K562 (cell line): ENCODE results near the gene LAMTOR4. TPM values are rescaled to one million over a fixed set of nuclear protein-coding genes. Genes with fewer than 3 reads are reported as not detected.

Experiments used
- BACH1 ChIP-seq: fragments of 200-800 bp; sonication (Bioruptor generic); IDR thresholded peaks from 2 replicates; pipeline ENCODE4 v1.6.1; 2016; ENCODE audit warnings: missing genetic modification characterization, missing compliant biosample characterization
- CHD1 ChIP-seq: fragments of 200-600 bp; sonication (generic); IDR thresholded peaks from one replicate; pipeline ENCODE4 v1.6.1; 2012; ENCODE audit warnings: mild to moderate bottlenecking, moderate library complexity, low read length, inconsistent platforms
- FOXK2 ChIP-seq, 2 experiments: fragments of 450-650 bp; IDR thresholded peaks in 1 of 2; conservative IDR thresholded peaks in 1 of 2; 2 replicates each; pipeline ENCODE4 v1.6.1; 2016; ENCODE audit warnings: low read depth in 2 of 2, mild to moderate bottlenecking in 1 of 2
- GABPB1 ChIP-seq: sonication (generic); formaldehyde crosslinking; IDR thresholded peaks from 2 replicates; pipeline ENCODE4 v1.8.0; 2022; ENCODE audit warnings: mild to moderate bottlenecking, missing genetic modification reagents
- GTF2F1 ChIP-seq: IDR thresholded peaks from 2 replicates; pipeline ENCODE4 v1.6.1; 2011; ENCODE audit warnings: low read depth, low read length, improper control_type of control experiment
- HSF4 ChIP-seq: fragments of 250-450 bp; sonication (Bioruptor Pico); IDR thresholded peaks from 2 replicates; pipeline ENCODE4 v2.1.2; 2022; ENCODE audit warnings: mild to moderate bottlenecking, moderate library complexity, borderline replicate concordance
- KDM4B ChIP-seq, 2 experiments: fragments of 450-650 bp in 1 of 2; sonication (generic) in 1 of 2; IDR thresholded peaks; 2 replicates each; pipeline ENCODE4 v1.6.1; 2016 to 2017; ENCODE audit warnings: borderline replicate concordance in 2 of 2, antibody characterized with exemption in 1 of 2, low read depth in 1 of 2, mild to moderate bottlenecking in 1 of 2
- KLF10 ChIP-seq: fragments of 250-450 bp; sonication (Bioruptor Pico); IDR thresholded peaks from 2 replicates; pipeline ENCODE4 v1.6.1; 2021; ENCODE audit warnings: matching md5 sums
- MTA1 ChIP-seq: fragments of 450-650 bp; IDR thresholded peaks from 2 replicates; pipeline ENCODE4 v1.6.1; 2017; ENCODE audit warnings: borderline replicate concordance
- MTA3 ChIP-seq: fragments of 450-650 bp; formaldehyde crosslinking; IDR thresholded peaks from 2 replicates; pipeline ENCODE4 v1.6.1; 2017; ENCODE audit warnings: mild to moderate bottlenecking, borderline replicate concordance
- MTF1 ChIP-seq: fragments of 250-450 bp; sonication (Bioruptor Pico); IDR thresholded peaks from 2 replicates; pipeline ENCODE4 v1.9.0; 2021; ENCODE audit warnings: moderate library complexity, mild to moderate bottlenecking, inconsistent platforms, borderline replicate concordance
- NBN ChIP-seq: fragments of 450-650 bp; IDR thresholded peaks from 2 replicates; pipeline ENCODE4 v1.6.1; 2016; ENCODE audit warnings: low read depth, mild to moderate bottlenecking
- PCBP1 ChIP-seq: fragments of 200-400 bp; formaldehyde crosslinking; IDR thresholded peaks from 2 replicates; pipeline ENCODE4 v1.6.1; 2018; ENCODE audit warnings: mild to moderate bottlenecking, low read depth, low read length; ENCODE audit not compliant: poor library complexity, severe bottlenecking
- PHF20 ChIP-seq: fragments of 450-650 bp; IDR thresholded peaks from 2 replicates; pipeline ENCODE4 v1.6.1; 2018; ENCODE audit not compliant: partially characterized antibody
- PHTF2 ChIP-seq: fragments of 250-450 bp; sonication (Bioruptor Pico); IDR thresholded peaks from 2 replicates; pipeline ENCODE4 v1.5.0; 2021; ENCODE audit warnings: mild to moderate bottlenecking
- RBBP5 ChIP-seq: fragments of 200-600 bp; sonication (generic); IDR thresholded peaks from 2 replicates; pipeline ENCODE4 v1.6.1; 2012; ENCODE audit warnings: borderline replicate concordance, mild to moderate bottlenecking, low read length, control low read depth, inconsistent platforms; ENCODE audit not compliant: insufficient read depth, poor library complexity, severe bottlenecking
- SAP30 ChIP-seq: fragments of 200-600 bp; sonication (generic); IDR thresholded peaks from 2 replicates; pipeline ENCODE4 v1.6.1; 2012; ENCODE audit warnings: borderline replicate concordance, low read depth, mild to moderate bottlenecking, moderate library complexity, low read length, control low read depth, inconsistent platforms; ENCODE audit not compliant: insufficient read depth, poor library complexity, severe bottlenecking
- SP2 ChIP-seq: IDR thresholded peaks from 2 replicates; pipeline ENCODE4 v1.6.1; 2011; ENCODE audit warnings: mild to moderate bottlenecking, low read depth, low read length, moderate library complexity; ENCODE audit not compliant: poor library complexity, severe bottlenecking; ENCODE audit errors: extremely low read depth
- SUPT5H ChIP-seq: fragments of 450-650 bp; IDR thresholded peaks from 2 replicates; pipeline ENCODE4 v1.6.1; 2016
- TCFL5 ChIP-seq: fragments of 250-450 bp; sonication (Bioruptor Pico); conservative IDR thresholded peaks from 2 replicates; pipeline ENCODE4 v1.6.1; 2021; ENCODE audit warnings: mild to moderate bottlenecking, moderate library complexity, matching md5 sums
- TOE1 ChIP-seq, 2 experiments: fragments of 450-650 bp in 1 of 2; sonication (generic) in 1 of 2; formaldehyde crosslinking in 1 of 2; IDR thresholded peaks; 2 replicates each; pipeline versions ENCODE4 v1.7.1 to v1.8.0; 2016 to 2022; ENCODE audit warnings: borderline replicate concordance in 2 of 2, mild to moderate bottlenecking in 2 of 2, antibody characterized with exemption in 1 of 2, inconsistent platforms in 1 of 2, low read depth in 1 of 2, missing genetic modification reagents in 1 of 2, moderate library complexity in 1 of 2
- ZFX ChIP-seq: sonication (generic); formaldehyde crosslinking; IDR thresholded peaks from 2 replicates; pipeline ENCODE4 v1.8.0; 2022; ENCODE audit warnings: mild to moderate bottlenecking, missing genetic modification reagents, moderate library complexity
- polyA plus RNA-seq, 8 experiments: library from polyadenylated mRNA; depleted of rRNA in 4 of 8; stranded (reverse) in 5 of 8; unstranded in 3 of 8; fragments of >200 nt; fragmentation: Nextera tagmentation in 2 of 8; fragmentation: Illumina TruSeq in 1 of 8; extraction: Ambion mirVana in 2 of 8; extraction: Trizol in 1 of 8; gene quantifications; 2 replicates each; pipeline versions ENCODE4 v1.2.1 to v1.2.3, GENCODE V29; 2011 to 2014; ENCODE audit warnings: inconsistent platforms in 1 of 8, missing spikeins in 1 of 8
- total RNA-seq, 7 experiments: library from RNA; depleted of rRNA in 6 of 7; stranded (reverse); fragments of >200 nt in 6 of 7; fragmentation: Illumina TruSeq in 2 of 7; extraction: Trizol in 2 of 7; gene quantifications; 2 replicates each; pipeline versions ENCODE4 v1.2.1 to v1.2.3, GENCODE V29; 2011 to 2021; ENCODE audit warnings: low replicate concordance in 1 of 7
- TF ChIP-seq, protein P1 (sequence below): sonication (generic); formaldehyde crosslinking; IDR thresholded peaks from 2 replicates; pipeline ENCODE4 v1.8.0; 2022; ENCODE audit warnings: mild to moderate bottlenecking, missing genetic modification reagents
- TF ChIP-seq, protein P2 (sequence below): sonication (generic); formaldehyde crosslinking; IDR thresholded peaks from 2 replicates; pipeline ENCODE4 v1.5.0; 2020; ENCODE audit warnings: missing genetic modification reagents
- TF ChIP-seq, protein P3 (sequence below): fragments of 200-800 bp; sonication (Bioruptor generic); IDR thresholded peaks from 2 replicates; pipeline ENCODE4 v1.6.1; 2017; ENCODE audit warnings: missing genetic modification characterization, missing compliant biosample characterization

The LAMTOR4 gene
- total and polyA plus RNA-seq, 9 of the 15 experiments (the other 6 are each of a cell fraction or from before 2014, with no cell fraction given): 79.6 to 314 (median 195) TPM

DNA sequence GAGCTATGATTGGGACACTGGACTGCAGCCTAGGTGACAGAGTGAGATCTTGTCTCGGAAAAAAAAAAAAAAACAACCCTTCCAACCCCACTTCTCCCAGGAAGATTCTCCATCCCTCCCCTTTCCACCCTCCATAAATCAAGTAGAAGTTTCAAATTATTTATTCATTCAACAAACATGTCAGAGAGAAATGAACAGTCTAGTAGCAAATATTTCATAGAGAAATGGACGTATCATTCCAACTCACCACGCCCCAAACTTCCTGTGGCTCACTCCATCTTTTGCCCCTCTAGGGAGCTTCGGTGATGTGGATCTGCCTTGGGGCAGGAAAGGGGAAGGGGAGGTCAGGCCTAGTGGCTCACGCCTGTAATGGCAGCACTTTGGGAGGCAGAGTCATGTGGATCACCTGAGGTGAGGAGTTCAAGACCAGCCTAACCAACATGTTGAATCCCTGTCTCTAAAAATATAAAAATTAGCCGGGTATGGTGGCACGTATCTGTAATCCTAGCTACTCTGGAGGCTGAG, 10.4 kb downstream of the LAMTOR4 start (continued):
- TF ChIP-seq GTF2F1 (no peak), BACH1 (tag) (no peak), MTA3 (no peak), RBBP5 (no peak), SAP30 (no peak), FOXK2 (conservative IDR thresholded peaks at IDR 0.05 in 1 of 2, IDR thresholded peaks at IDR 0.05 in 1 of 2; ENCODE audit: low read depth in 2 of 2) (peak in 1 of 2 experiments; percentile 17; a peak in 2 of 4 replicates), SP2 (no peak), HSF4 (no peak), ZFX (CRISPR knock-in tag) (no peak; the same call in 1 of the 2 replicates), GABPB1 (CRISPR knock-in tag) (no peak), TOE1 (IDR thresholded peaks at IDR 0.05; ENCODE audit: borderline replicate concordance) (no peak), TOE1 (CRISPR knock-in tag; IDR thresholded peaks at IDR 0.05; ENCODE audit: borderline replicate concordance, low read depth) (no peak), PHTF2 (no peak), KDM4B (IDR thresholded peaks at IDR 0.05; ENCODE audit: borderline replicate concordance in 2 of 2, low read depth in 1 of 2) (no peak), TCFL5 (CRISPR knock-in tag) (no peak), KLF10 (CRISPR knock-in tag) (no peak), MTA1 (0 out of 2 replicates have a peak, but pooled peaks have one; percentile 39), SUPT5H (no peak), PHF20 (no peak), CHD1 (no peak), NBN (peak; percentile 22; the same call in 1 of the 2 replicates), MTF1 (CRISPR knock-in tag) (no peak), PCBP1 (no peak)
- TF ChIP-seq, protein P1, sequence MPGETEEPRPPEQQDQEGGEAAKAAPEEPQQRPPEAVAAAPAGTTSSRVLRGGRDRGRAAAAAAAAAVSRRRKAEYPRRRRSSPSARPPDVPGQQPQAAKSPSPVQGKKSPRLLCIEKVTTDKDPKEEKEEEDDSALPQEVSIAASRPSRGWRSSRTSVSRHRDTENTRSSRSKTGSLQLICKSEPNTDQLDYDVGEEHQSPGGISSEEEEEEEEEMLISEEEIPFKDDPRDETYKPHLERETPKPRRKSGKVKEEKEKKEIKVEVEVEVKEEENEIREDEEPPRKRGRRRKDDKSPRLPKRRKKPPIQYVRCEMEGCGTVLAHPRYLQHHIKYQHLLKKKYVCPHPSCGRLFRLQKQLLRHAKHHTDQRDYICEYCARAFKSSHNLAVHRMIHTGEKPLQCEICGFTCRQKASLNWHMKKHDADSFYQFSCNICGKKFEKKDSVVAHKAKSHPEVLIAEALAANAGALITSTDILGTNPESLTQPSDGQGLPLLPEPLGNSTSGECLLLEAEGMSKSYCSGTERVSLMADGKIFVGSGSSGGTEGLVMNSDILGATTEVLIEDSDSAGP (CRISPR knock-in tag): 0 out of 2 replicates have a peak, but pooled peaks have one; percentile 32
- TF ChIP-seq, protein P2, sequence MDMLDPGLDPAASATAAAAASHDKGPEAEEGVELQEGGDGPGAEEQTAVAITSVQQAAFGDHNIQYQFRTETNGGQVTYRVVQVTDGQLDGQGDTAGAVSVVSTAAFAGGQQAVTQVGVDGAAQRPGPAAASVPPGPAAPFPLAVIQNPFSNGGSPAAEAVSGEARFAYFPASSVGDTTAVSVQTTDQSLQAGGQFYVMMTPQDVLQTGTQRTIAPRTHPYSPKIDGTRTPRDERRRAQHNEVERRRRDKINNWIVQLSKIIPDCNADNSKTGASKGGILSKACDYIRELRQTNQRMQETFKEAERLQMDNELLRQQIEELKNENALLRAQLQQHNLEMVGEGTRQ (CRISPR knock-in tag): no peak
- TF ChIP-seq, protein P3, sequence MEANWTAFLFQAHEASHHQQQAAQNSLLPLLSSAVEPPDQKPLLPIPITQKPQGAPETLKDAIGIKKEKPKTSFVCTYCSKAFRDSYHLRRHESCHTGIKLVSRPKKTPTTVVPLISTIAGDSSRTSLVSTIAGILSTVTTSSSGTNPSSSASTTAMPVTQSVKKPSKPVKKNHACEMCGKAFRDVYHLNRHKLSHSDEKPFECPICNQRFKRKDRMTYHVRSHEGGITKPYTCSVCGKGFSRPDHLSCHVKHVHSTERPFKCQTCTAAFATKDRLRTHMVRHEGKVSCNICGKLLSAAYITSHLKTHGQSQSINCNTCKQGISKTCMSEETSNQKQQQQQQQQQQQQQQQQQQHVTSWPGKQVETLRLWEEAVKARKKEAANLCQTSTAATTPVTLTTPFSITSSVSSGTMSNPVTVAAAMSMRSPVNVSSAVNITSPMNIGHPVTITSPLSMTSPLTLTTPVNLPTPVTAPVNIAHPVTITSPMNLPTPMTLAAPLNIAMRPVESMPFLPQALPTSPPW (CRISPR knock-in tag): no peak
